ACC112 (cell line): ENCODE measurements around the gene RUFY2.

Experiments used
- H2AFZ ChIP-seq: fragments of 200-600 bp; sonication (generic); one replicate; pipeline ENCODE4 v1.6.0; 2017; ENCODE audit warnings: antibody characterized with exemption, low read length; ENCODE audit not compliant: unreplicated experiment
- H3K27ac ChIP-seq: fragments of 200-600 bp; sonication (generic); 2 replicates; pipeline ENCODE4 v1.5.1; 2014; ENCODE audit warnings: low read depth, mild to moderate bottlenecking, antibody characterized with exemption, low read length, moderate library complexity
- H3K27me3 ChIP-seq: fragments of 200-600 bp; sonication (generic); 2 replicates; pipeline ENCODE4 v1.6.1; 2014; ENCODE audit warnings: mild to moderate bottlenecking, antibody characterized with exemption, low read length, moderate library complexity, mixed read lengths; ENCODE audit not compliant: insufficient read depth
- H3K36me3 ChIP-seq: fragments of 200-600 bp; sonication (generic); 2 replicates; pipeline ENCODE4 v1.6.1; 2016; ENCODE audit warnings: mild to moderate bottlenecking, antibody characterized with exemption, low read length, moderate library complexity, mixed read lengths; ENCODE audit not compliant: insufficient read depth
- H3K4me1 ChIP-seq: fragments of 200-600 bp; sonication (generic); one replicate; pipeline ENCODE4 v1.6.1; 2016; ENCODE audit warnings: low read length, mixed read lengths; ENCODE audit not compliant: insufficient read depth, unreplicated experiment, control insufficient read depth
- H3K4me3 ChIP-seq: fragments of 200-600 bp; sonication (generic); 2 replicates; pipeline ENCODE4 v1.5.1; 2014; ENCODE audit warnings: mild to moderate bottlenecking, low read depth, low read length
- H3K79me2 ChIP-seq: fragments of 200-600 bp; sonication (generic); one replicate; pipeline ENCODE4 v1.6.0; 2016; ENCODE audit warnings: low read length; ENCODE audit not compliant: control insufficient read depth, unreplicated experiment, insufficient read depth

The RUFY2 gene

DNA sequence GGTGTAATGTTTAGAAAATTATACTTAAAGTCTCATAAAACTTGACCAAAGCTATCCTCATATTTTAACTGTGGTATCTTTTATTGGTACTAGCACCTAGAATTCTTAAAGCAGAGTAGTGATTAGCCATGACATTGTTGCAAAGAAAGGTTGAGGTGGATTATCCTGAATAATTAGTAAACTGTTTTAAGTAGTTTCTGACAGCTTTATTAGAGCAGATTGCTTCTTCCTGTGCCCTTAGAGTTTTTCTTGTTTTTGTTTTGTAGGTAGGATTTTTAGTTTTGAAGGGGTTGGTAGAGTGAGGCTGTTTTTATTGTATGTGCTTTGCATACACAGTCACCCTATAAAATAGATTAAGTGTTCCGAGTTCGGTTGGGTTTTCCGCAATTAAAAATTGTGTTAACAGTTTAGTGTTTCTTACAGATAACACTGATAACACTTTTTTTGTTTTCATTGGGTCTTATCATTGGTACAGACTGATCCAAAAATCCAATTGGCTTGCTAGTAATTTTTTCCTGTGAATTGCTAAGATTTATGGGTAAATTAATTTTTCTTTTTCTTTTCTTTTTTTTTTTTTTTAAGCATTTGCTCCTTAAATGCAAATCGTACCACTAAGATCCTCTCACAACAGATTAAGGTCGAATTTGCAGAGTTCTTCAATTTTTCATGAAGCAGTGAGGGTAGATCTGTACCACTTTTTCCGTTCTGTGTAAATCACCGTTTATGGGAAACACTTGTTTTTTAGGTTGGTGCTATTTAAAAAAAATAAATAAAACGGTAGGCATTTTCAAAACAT is 72.2 kb downstream of the RUFY2 start:
- Histone ChIP-seq H3K4me1 (peaks cover 36% of the 10 kb centered on the region), H3K36me3 (peaks cover 31% of the 10 kb centered on the region), H3K4me3 (peak overlapping the region; percentile 93), H2AFZ (no peak overlapping the region), H3K79me2 (peaks cover 81% of the 10 kb centered on the region), H3K27ac (no peak overlapping the region), H3K27me3 (no peaks in the 10 kb centered on the region)

DNA sequence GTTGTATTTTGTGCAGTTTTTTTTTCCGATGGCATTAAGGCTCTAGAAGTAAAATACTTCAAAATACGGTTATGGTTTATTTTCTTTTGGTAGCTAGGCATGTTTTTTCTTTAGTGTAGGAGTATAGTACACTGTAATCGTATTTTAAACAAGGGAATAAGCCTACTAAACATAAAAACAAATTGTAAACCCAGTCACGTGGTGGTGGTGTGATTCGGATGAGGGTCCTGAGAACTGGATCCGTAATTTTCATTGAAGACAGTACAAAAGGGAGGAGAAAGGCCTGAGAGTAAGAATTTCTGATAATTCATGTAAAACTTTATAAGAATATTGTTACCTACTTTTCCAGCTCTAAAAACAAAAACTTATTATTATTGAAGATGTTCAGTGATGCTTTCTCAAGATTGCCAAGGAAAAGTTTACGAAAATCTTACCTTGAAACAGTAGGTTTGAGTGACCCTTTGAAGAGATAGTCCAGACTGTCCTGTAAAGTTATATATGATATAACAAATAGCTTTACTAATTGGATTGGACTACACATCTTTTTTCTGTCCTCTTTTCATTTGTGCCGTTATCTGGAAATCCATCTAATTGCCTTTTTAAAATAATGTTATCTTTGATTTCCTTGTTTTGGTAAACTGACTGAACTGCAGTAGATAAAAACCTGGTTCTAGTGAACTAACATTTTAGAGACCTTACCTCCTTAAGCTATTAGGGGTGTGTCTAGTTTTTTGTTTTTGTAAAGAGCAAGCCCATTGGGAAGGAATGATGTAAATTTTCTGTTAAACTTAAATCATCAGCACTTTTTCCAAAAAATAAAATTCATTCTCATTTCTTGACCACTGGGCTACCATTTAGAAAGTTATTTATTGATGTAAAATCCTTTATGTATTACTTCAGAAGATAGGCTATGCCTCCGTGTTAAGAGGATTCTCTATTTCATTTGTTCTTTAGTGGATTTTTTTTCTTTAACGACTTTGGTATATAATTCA is 73.3 kb downstream of the RUFY2 start:
- Histone ChIP-seq H3K27ac (peak overlapping the region; percentile 95), H3K79me2 (peaks cover 69% of the 10 kb centered on the region), H2AFZ (no peak overlapping the region), H3K4me3 (peak overlapping the region; percentile 93), H3K4me1 (peaks cover 46% of the 10 kb centered on the region), H3K27me3 (no peaks in the 10 kb centered on the region), H3K36me3 (peaks cover 21% of the 10 kb centered on the region)

DNA sequence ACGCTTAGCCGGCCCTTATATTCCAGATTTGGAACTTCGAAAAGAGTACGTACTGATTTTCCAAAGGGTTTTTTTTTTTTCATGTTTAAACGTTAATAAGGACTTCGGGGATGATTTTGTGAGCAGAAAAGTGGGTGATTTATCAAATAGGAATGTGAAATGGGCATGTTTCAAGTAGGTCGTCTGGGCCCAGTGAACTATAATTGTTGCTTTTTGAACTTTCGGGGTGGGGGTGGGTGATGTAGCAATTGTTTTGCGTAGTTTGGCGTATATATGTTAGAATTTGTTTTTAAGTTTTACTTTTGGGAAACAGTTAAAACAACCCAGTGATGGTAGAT is 74.0 kb downstream of the RUFY2 start:
- H3K79me2 ChIP-seq: peaks cover 62% of the 10 kb centered on the region
- no peak overlapping the region for H2AFZ ChIP-seq
- H3K4me1 ChIP-seq: peaks cover 54% of the 10 kb centered on the region
- peak overlapping the region; percentile 95 for H3K27ac ChIP-seq
- no peaks in the 10 kb centered on the region for H3K27me3 ChIP-seq
- H3K36me3 ChIP-seq: peaks cover 14% of the 10 kb centered on the region
- H3K4me3 ChIP-seq: peak overlapping the region; percentile 93

DNA sequence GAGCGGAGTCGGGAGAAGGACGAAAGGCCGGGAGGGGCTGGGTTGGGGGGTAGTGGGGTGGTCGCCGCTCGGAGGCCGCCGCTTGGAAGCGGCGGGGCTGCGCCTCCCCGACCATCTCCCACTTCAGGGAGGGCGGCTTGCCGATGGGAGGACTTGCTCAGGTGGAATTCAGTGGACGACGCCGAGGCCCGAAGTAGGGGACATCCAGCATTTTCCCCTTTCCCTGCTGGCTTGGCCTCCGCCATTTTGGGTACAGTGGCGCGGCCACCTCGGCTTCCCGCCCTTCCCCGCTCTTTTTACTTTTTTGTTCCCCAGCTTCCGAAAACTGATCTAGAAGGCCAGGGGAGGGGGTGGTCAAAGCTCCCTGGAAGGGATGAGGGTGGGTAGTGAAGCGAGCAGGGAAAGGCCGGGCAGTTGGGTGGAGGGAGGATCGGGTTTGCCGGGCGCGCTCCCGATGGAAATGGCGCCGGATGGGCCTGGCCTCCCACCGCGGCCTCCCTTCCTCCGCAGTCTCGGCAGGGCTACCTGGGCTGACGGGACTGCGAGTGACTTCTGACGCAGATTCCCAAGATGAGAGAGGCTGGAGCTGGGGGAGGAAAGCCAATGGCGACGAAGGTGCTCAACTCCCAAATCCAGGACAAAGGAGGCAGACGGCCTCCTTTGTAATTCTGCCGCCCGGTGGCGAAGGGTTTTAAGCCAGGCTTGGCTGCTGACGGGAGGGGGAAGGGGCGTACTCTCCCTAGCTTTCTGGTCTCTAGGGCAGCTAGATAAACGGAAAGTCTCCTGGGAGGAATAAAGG is 74.6 kb downstream of the RUFY2 start, which contains the start of gene PBLD:
PBLD (minus strand) TSS at position 670 of the 799 bp plus-strand sequence. CDS start 26,084 bp downstream, outside the sequence.
- peak within 1 kb of the TSS; percentile 93 for H3K4me3 ChIP-seq
- peak within 1 kb of the TSS; percentile 95 for H3K27ac ChIP-seq
- peaks cover 9% of the 10 kb centered on the region for H3K36me3 ChIP-seq
- H3K79me2 ChIP-seq: peaks cover 57% of the 10 kb centered on the region
- H3K27me3 ChIP-seq: no peaks in the 10 kb centered on the region
- no peak within 1 kb of the TSS for H2AFZ ChIP-seq
- peaks cover 55% of the 10 kb centered on the region for H3K4me1 ChIP-seq

DNA sequence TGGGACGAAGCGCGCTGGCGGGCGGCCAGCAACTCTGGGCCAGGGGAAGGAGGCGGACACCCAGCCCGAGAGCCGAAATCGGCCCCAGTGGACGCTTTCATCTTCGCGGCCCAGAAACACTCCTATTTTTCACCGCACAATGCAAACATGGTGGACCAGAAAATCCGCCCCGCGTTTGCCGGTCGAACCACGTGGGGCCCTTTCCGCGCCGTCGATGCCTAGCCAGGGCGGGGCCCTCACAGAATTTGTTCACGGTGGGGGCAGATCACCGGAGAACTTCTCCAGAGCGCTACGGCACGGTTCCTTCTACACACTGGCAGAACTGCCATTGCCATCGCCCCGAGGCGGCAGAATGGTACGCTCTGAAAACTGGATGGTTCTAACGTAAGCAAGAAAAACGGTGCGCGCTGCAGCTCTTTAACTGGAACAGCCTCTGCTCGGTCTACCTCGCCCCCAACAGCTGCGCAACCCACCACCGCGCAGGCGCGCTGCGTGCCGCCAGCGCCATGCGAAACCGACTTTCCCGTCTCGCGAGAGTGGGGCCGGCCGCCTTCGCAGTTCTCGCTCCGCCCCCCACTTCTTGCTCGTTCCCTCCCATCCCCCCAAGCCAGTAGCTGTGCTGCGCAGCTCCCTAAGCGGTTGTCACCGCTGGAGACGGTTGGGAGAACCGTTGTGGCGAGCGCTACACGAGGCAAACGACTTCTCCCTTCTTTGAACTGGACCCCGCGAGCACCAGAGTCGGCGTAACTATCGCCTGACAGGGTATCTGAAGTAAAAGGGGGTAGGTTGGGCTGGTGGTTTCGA is 75.4 kb downstream of the RUFY2 start, which contains the start of gene HNRNPH3:
HNRNPH3 (plus strand) TSS at position 610 of the 804 bp plus-strand sequence. CDS start 5,158 bp downstream, outside the sequence.
- Histone ChIP-seq H3K4me3 (peak within 1 kb of the TSS; percentile 93), H3K79me2 (peaks cover 49% of the 10 kb centered on the region), H2AFZ (peak within 1 kb of the TSS; percentile 87), H3K27me3 (no peaks in the 10 kb centered on the region), H3K4me1 (peaks cover 48% of the 10 kb centered on the region), H3K36me3 (peaks cover 5% of the 10 kb centered on the region; the same call in 1 of the 2 replicates), H3K27ac (peak within 1 kb of the TSS; percentile 95)

DNA sequence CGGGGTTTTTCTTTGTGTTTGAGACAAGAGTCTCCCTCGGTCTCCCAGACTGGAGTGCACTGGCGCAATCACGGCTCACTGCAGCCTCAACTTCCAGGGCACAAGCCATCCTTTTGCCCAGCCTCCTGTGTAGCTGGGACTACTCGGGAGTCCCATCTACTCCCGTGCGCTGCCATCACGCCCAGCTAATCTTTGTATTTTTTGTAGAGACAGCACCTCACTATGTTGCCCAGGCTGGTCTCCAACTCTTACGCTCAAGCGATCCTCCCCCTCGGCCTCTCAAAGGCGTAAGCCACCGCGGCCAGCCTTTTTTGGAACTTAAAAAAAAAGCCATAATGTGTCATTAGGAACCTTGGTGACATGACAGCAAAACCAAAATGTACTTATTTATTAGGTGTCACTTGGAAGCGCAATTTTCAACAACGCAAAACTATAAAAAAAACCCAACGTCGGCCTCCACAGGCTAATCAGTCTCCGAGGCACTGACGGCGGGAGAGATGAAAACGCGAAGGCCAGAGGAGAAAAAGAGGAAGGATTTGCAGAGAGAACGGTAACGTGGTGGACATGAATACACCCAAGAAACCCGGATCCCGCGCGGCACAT is 76.1 kb downstream of the RUFY2 start:
- peak overlapping the region; percentile 93 for H3K4me3 ChIP-seq
- H3K27ac ChIP-seq: peak overlapping the region; percentile 95
- peaks cover 42% of the 10 kb centered on the region for H3K4me1 ChIP-seq
- H2AFZ ChIP-seq: peak overlapping the region; percentile 87
- peaks cover 5% of the 10 kb centered on the region; the same call in 1 of the 2 replicates for H3K36me3 ChIP-seq
- no peaks in the 10 kb centered on the region for H3K27me3 ChIP-seq
- H3K79me2 ChIP-seq: peaks cover 42% of the 10 kb centered on the region

DNA sequence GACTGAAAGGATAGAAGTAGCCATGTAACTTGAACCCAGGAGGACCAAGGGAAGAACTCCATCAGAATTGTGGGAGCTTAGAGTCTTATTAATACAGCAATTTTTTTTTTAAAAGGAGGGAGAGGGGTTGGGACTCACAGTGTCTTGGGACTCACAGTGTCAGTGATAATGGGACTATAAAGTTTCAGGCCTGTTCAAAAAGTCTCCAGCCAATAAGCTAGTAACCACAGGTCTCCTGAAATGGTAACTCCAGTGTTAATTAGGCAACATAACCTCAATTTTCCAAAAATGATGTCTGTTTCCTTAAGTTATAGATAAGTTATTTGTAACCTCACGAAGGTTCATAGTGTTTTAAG is 77.6 kb downstream of the RUFY2 start:
- H3K36me3 ChIP-seq: peaks cover 5% of the 10 kb centered on the region; the same call in 1 of the 2 replicates
- peak overlapping the region; percentile 91 for H3K27ac ChIP-seq

DNA sequence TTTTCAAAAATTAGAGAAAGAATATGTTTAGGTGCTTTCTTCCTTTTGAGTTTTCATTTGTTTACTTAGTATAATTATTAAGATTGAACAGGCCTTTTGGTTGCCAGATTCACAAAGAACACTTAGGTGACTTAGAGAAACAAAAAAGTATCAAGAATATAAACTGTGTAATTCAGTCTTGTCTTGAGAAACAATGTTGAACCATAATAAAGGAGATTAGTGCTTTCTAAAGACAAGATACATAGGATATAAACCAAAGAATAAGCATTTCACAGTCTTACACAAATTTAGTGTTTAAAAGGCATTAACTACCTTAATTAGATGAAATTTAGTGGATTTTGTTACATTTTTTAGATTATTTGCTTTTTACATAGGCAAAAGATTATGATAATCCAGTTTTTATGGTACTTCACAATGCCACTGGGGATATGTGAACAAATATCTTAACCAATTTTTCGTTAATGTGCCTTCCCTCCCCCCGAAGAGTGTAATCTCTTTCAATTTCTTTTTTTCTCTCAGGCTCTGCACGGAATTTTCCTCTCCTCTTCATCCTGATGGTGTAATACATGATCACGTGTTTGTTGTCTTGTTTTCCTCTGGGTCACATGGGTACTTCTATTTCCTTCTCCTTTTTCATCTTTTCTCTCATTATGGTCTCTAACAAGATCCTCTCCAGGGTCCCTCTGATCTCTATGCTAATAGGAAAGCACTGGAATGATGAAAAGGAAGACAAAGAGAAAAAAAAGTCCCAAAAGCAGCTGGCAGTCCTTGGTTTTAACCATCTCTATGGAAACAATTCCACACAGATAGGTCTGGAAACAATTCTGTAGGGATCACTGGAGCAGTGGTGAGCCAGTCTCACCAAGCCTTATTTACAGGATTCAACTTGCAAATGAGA is 78.9 kb downstream of the RUFY2 start:
- Histone ChIP-seq H3K36me3 (no peaks in the 10 kb centered on the region; the same call in 1 of the 2 replicates), H3K27me3 (no peaks in the 10 kb centered on the region), H3K79me2 (peaks cover 13% of the 10 kb centered on the region), H3K27ac (peak overlapping the region; percentile 91), H3K4me1 (peaks cover 35% of the 10 kb centered on the region), H2AFZ (peak overlapping the region; percentile 83), H3K4me3 (peak overlapping the region; percentile 72)

More for the DNA sequence above, 77.6 kb downstream of the RUFY2 start:
- Histone ChIP-seq H2AFZ (peak overlapping the region; percentile 83), H3K4me1 (peaks cover 35% of the 10 kb centered on the region), H3K4me3 (peak overlapping the region; percentile 37; the same call in 1 of the 2 replicates), H3K27me3 (no peaks in the 10 kb centered on the region), H3K79me2 (peaks cover 27% of the 10 kb centered on the region)
